ENCODE measurements around the gene PPP2R5B. TPM values are rescaled to one million over a fixed set of nuclear protein-coding genes. Genes with fewer than 3 reads are reported as not detected.

PPP2R5B gene
- total and polyA plus RNA-seq, 3 experiments from 2014 or later, result 7.8 to 11.7 (median 11.2) TPM

DNA sequence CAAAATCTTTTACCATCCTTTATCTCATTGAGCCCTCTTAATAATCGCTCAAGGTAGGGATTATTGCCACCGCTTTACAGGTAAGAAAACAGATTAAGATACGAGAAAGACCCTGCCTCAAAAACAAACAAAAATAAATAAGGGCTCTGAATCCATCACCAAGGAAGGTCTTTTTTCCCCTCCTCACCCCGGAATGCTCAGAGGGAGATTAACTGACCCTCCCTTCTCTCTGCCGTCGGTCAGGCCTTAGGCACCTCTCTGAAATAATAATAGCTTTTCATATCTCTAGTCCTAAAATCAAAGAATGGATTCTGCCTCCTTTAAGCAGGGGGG, 6.9 kb upstream of the PPP2R5B start:
- CTCF ChIA-PET, result interaction anchor here (1.1 to 1.5 kb wide), 2 partner anchors 67 to 70 kb away, joined by 3 to 4 read pairs; no protein-coding TSS in a partner anchor
- Histone ChIP-seq H3K36me3 (ENCODE audit: insufficient read depth, low read length) (peaks cover 7% of the 10 kb centered on the region), H3K27ac (ENCODE audit: low read depth, low read length) (peak overlapping the region; percentile 66), H3K4me3 (ENCODE audit: low read length) (peak overlapping the region; percentile 37), H3K27me3 (ENCODE audit: insufficient read depth, low read length, poor library complexity, severe bottlenecking) (no peaks in the 10 kb centered on the region), H3K4me1 (ENCODE audit: insufficient read depth, low read length) (peaks cover 24% of the 10 kb centered on the region), H3K9me3 (ENCODE audit: low read length) (no peaks in the 10 kb centered on the region)
- Mint-ChIP-seq H3K27me3 (no peaks in the 10 kb centered on the region), H3K27ac (peak overlapping the region; percentile 76 to 99 (median 97)), H3K4me1 (peaks cover 24 to 39% (median 24%) of the 10 kb centered on the region in 3 donors), H3K9me3 (no peaks in the 10 kb centered on the region), H3K36me3 (peaks cover 0 to 31% (median 0%) of the 10 kb centered on the region in 3 donors), H3K4me3 (peak overlapping the region; percentile 81 to 97 (median 95))
- POLR2A ChIA-PET, result no interaction called here
- no peak for DNase-seq

- Histone ChIP-seq H3K27ac (ENCODE audit: low read depth, low read length) (peak overlapping the region; percentile 66), H3K4me3 (ENCODE audit: low read length) (peak overlapping the region; percentile 37), H3K9me3 (ENCODE audit: low read length) (no peaks in the 10 kb centered on the region), H3K27me3 (ENCODE audit: insufficient read depth, low read length, poor library complexity, severe bottlenecking) (no peaks in the 10 kb centered on the region), H3K36me3 (ENCODE audit: insufficient read depth, low read length) (peaks cover 7% of the 10 kb centered on the region), H3K4me1 (ENCODE audit: insufficient read depth, low read length) (peaks cover 24% of the 10 kb centered on the region)
- H3K27ac Mint-ChIP-seq, result peak overlapping the region in 7 of 8 donors; percentile 76 to 99 (median 97)
- no peaks in the 10 kb centered on the region for H3K9me3 Mint-ChIP-seq
- CTCF ChIA-PET, result interaction anchor here (1.1 to 1.5 kb wide), 2 partner anchors 67 to 70 kb away, joined by 3 to 4 read pairs; no protein-coding TSS in a partner anchor
- H3K4me3 Mint-ChIP-seq, result peak overlapping the region; percentile 81 to 97 (median 95)
- no peaks in the 10 kb centered on the region for H3K27me3 Mint-ChIP-seq
- H3K36me3 Mint-ChIP-seq, result peaks cover 0 to 27% (median 0%) of the 10 kb centered on the region in 3 donors
- POLR2A ChIA-PET, result no interaction called here
- no peak for DNase-seq
- H3K4me1 Mint-ChIP-seq, result peaks cover 24 to 39% (median 24%) of the 10 kb centered on the region in 3 donors
Measured at GRCh38 chr11:64918017-64918416, 6.5 kb upstream of the PPP2R5B start.

DNA sequence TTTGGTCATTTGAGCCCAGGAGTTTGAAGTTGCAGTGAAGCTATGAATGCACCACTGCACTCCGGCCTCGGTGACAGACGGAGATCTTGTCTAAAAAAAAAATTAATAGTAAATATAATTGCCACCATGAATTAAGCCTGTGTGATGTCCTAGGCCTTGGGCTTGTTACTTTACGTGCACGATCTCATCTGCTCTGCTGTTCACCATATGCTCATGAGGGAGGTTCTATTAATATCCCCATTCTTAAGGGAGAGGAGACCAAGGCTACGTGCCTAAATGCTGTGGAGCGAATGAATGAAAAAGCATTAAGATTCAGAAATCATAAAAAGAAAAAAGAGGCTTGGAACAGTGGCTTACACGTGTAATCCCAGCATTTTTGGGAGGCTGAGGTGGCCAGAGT, 4.9 kb upstream of the PPP2R5B start:
- no peaks in the 10 kb centered on the region for H3K36me3 ChIP-seq (ENCODE audit: insufficient read depth, low read length)
- H3K4me3 Mint-ChIP-seq, result peak overlapping the region in 1 of 7 donors; percentile 10
- H3K4me1 Mint-ChIP-seq, result peaks cover 28 to 47% (median 29%) of the 10 kb centered on the region in 3 donors
- peaks cover 37% of the 10 kb centered on the region for H3K4me1 ChIP-seq (ENCODE audit: insufficient read depth, low read length)
- DNase-seq, result peak in 1 of 5 donors; percentile 9
- H3K27me3 ChIP-seq (ENCODE audit: insufficient read depth, low read length, poor library complexity, severe bottlenecking), result no peaks in the 10 kb centered on the region
- POLR2A ChIA-PET, result no interaction called here
- no peak overlapping the region for H3K4me3 ChIP-seq (ENCODE audit: low read length)
- CTCF ChIA-PET, result no interaction called here
- H3K27ac Mint-ChIP-seq, result no peak overlapping the region
- no peak overlapping the region for H3K27ac ChIP-seq (ENCODE audit: low read depth, low read length)
- no peaks in the 10 kb centered on the region for H3K27me3 Mint-ChIP-seq
- peaks cover 0 to 15% (median 0%) of the 10 kb centered on the region in 3 donors for H3K36me3 Mint-ChIP-seq
- no peaks in the 10 kb centered on the region for H3K9me3 ChIP-seq (ENCODE audit: low read length)
- no peaks in the 10 kb centered on the region for H3K9me3 Mint-ChIP-seq

GRCh38 chr11:64920124-64920523, 4.4 kb upstream of the PPP2R5B start:
- H3K36me3 ChIP-seq (ENCODE audit: insufficient read depth, low read length), result no peaks in the 10 kb centered on the region
- H3K27ac Mint-ChIP-seq, result no peak overlapping the region

DNA sequence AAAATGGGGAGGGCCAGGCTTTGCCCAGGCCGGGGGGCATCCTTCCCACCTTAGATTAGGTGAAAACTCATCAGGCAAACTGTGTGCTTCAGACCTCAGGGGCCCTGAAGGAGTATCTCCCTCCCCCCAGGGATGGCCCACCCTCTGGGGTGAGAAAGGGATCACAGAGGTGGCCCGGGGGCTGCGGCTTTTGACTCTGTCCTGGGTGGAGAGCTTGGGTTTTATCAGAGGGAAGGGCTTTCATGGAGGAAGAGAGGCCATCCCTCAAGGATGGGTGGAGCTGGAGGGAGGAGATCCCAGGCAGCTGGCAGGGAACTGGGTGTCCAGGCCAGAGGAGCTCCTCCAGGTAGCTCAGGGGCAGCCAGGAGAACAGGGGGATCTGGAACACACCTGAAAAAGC, 3.1 kb upstream of the PPP2R5B start:
- Histone ChIP-seq H3K4me1 (ENCODE audit: insufficient read depth, low read length) (peaks cover 31% of the 10 kb centered on the region), H3K27ac (ENCODE audit: low read depth, low read length) (no peak overlapping the region), H3K4me3 (ENCODE audit: low read length) (no peak overlapping the region), H3K9me3 (ENCODE audit: low read length) (no peaks in the 10 kb centered on the region), H3K36me3 (ENCODE audit: insufficient read depth, low read length) (no peaks in the 10 kb centered on the region), H3K27me3 (ENCODE audit: insufficient read depth, low read length, poor library complexity, severe bottlenecking) (no peaks in the 10 kb centered on the region)
- DNase-seq, result no peak
- no peaks in the 10 kb centered on the region for H3K27me3 Mint-ChIP-seq
- no peak overlapping the region for H3K27ac Mint-ChIP-seq
- H3K9me3 Mint-ChIP-seq, result no peaks in the 10 kb centered on the region
- ChIA-PET POLR2A (no interaction called here), CTCF (no interaction called here)
- H3K4me3 Mint-ChIP-seq, result peak overlapping the region in 1 of 7 donors; percentile 30
- H3K4me1 Mint-ChIP-seq, result peaks cover 21 to 36% (median 22%) of the 10 kb centered on the region in 3 donors
- peaks cover 0 to 9% (median 0%) of the 10 kb centered on the region in 3 donors for H3K36me3 Mint-ChIP-seq

More at GRCh38 chr11:64920124-64920523, 4.4 kb upstream of the PPP2R5B start:
- no peak overlapping the region for H3K27ac ChIP-seq (ENCODE audit: low read depth, low read length)
- Mint-ChIP-seq H3K4me1 (peaks cover 28 to 46% (median 28%) of the 10 kb centered on the region in 3 donors), H3K9me3 (no peaks in the 10 kb centered on the region), H3K36me3 (peaks cover 0 to 13% (median 0%) of the 10 kb centered on the region in 3 donors), H3K27me3 (no peaks in the 10 kb centered on the region), H3K4me3 (no peak overlapping the region)
- POLR2A ChIA-PET, result no interaction called here
- peaks cover 37% of the 10 kb centered on the region for H3K4me1 ChIP-seq (ENCODE audit: insufficient read depth, low read length)
- H3K9me3 ChIP-seq (ENCODE audit: low read length), result no peaks in the 10 kb centered on the region
- peak in 1 of 5 donors; percentile 47 for DNase-seq
- H3K4me3 ChIP-seq (ENCODE audit: low read length), result no peak overlapping the region
- no peaks in the 10 kb centered on the region for H3K27me3 ChIP-seq (ENCODE audit: insufficient read depth, low read length, poor library complexity, severe bottlenecking)
- CTCF ChIA-PET, result no interaction called here

DNA sequence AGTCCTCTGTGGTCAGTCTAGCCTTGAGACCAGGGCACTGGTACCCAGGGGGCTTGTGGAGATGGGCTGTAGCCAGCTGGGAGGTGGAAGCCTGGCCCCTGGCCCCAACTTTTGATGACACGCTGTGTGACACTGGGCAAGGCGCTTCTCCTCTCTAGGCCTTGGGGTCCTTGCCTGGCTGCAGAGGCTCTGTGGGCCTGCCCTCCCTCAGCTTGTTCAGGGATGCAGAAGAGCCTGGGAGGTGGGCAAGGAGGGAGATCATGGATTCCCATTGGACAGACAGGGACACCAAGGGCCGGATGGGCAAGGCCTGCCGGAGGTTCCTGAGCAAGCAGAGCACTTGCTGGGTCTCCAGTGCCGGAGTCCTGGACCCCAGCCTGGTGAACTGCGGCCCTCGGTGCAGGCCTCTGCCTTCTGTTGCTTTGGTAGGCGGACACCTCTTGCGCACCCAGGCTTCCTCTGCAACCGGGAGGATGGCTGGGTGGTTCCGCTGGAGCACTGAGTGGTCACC, 1.3 kb upstream of the PPP2R5B start:
- peaks cover 10 to 19% (median 11%) of the 10 kb centered on the region in 3 donors for H3K4me1 Mint-ChIP-seq
- peaks cover 22% of the 10 kb centered on the region for H3K4me1 ChIP-seq (ENCODE audit: insufficient read depth, low read length)
- peaks cover 0 to 12% (median 0%) of the 10 kb centered on the region in 3 donors for H3K36me3 Mint-ChIP-seq
- no peaks in the 10 kb centered on the region for H3K27me3 Mint-ChIP-seq
- H3K4me3 ChIP-seq (ENCODE audit: low read length), result no peak overlapping the region
- ChIA-PET CTCF (no interaction called here), POLR2A (interaction anchor here (0.6 to 2.4 kb wide), 2 partner anchors 75 to 199 kb away, joined by 3 to 9 read pairs; partner anchors contain the start of genes FAU and MRPL49)
- H3K27ac ChIP-seq (ENCODE audit: low read depth, low read length), result peak overlapping the region; percentile 80
- H3K9me3 Mint-ChIP-seq, result no peaks in the 10 kb centered on the region
- H3K36me3 ChIP-seq (ENCODE audit: insufficient read depth, low read length), result no peaks in the 10 kb centered on the region
- H3K27ac Mint-ChIP-seq, result peak overlapping the region in 7 of 8 donors; percentile 3 to 99 (median 89)
- H3K27me3 ChIP-seq (ENCODE audit: insufficient read depth, low read length, poor library complexity, severe bottlenecking), result no peaks in the 10 kb centered on the region
- DNase-seq, result no peak
- H3K4me3 Mint-ChIP-seq, result peak overlapping the region in 1 of 7 donors; percentile 94
- H3K9me3 ChIP-seq (ENCODE audit: low read length), result no peaks in the 10 kb centered on the region

- POLR2A ChIA-PET, result interaction anchor here (0.6 to 2.4 kb wide), 11 partner anchors 9 to 573 kb away, joined by 3 to 9 read pairs (median 4); partner anchors contain the start of genes ARL2, FAU and MRPL49
- Histone ChIP-seq H3K27ac (ENCODE audit: low read depth, low read length) (peak overlapping the region; percentile 80), H3K27me3 (ENCODE audit: insufficient read depth, low read length, poor library complexity, severe bottlenecking) (no peaks in the 10 kb centered on the region), H3K36me3 (ENCODE audit: insufficient read depth, low read length) (no peaks in the 10 kb centered on the region), H3K4me1 (ENCODE audit: insufficient read depth, low read length) (peaks cover 21% of the 10 kb centered on the region), H3K4me3 (ENCODE audit: low read length) (peak overlapping the region; percentile 79), H3K9me3 (ENCODE audit: low read length) (no peaks in the 10 kb centered on the region)
- Mint-ChIP-seq H3K36me3 (peaks cover under 1 to 22% (median 2%) of the 10 kb centered on the region in 3 donors), H3K27ac (peak overlapping the region in 6 of 8 donors; percentile 75 to 93 (median 88)), H3K4me3 (peak overlapping the region; percentile 87 to 96 (median 94)), H3K9me3 (no peaks in the 10 kb centered on the region), H3K4me1 (peaks cover 9 to 18% (median 11%) of the 10 kb centered on the region in 3 donors), H3K27me3 (no peaks in the 10 kb centered on the region)
- no peak for DNase-seq
- CTCF ChIA-PET, result interaction anchor here (0.8 to 1.3 kb wide), 4 partner anchors 13 to 187 kb away, joined by 3 to 5 read pairs (median 4); partner anchors contain the start of gene TM7SF2
Measured at GRCh38 chr11:64924910-64925284, 408 bp downstream of the PPP2R5B start.
